MCF 10A (cell line): Measurements from ENCODE around the gene MFN2. TPM values are rescaled to one million over a fixed set of nuclear protein-coding genes. Genes with fewer than 3 reads are reported as not detected.
A peak's percentile ranks its signal among the peaks of the same experiment; 100 is the strongest.

ENCODE experiments used
- BruUV-seq: library from RNA; stranded (reverse); fragments of 400-500 nt; replicated peaks from 2 replicates; lab custom pipeline; 2021; lab: Mats Ljungman, UMichigan
- CTCF ChIA-PET: fragments of 300-600 bp; sonication (Branson Sonifier 250); formaldehyde crosslinking; extraction: SDS; loops from one replicate; lab custom pipeline; 2021; ENCODE audit warnings: antibody characterized with exemption, inconsistent platforms; lab: Yijun Ruan, JAX
- POLR2A ChIA-PET: fragments of 300-600, 350-650 bp; sonication (Branson Sonifier 250); formaldehyde crosslinking; extraction: SDS; loops from one replicate; lab custom pipeline; 2020; ENCODE audit warnings: antibody characterized with exemption, inconsistent platforms; lab: Yijun Ruan, JAX
- DNase-seq: peaks from one replicate; pipeline ENCODE4 v3.0.0-alpha.2; 2018; ENCODE audit not compliant: unreplicated experiment
- H3K27ac Mint-ChIP-seq: one replicate; pipeline ENCODE4 v1.8.0; 2022; ENCODE audit warnings: mild to moderate bottlenecking, low read depth, mixed read lengths; ENCODE audit not compliant: unreplicated experiment
- H3K27me3 Mint-ChIP-seq: one replicate; pipeline ENCODE4 v1.8.0; 2022; ENCODE audit warnings: mixed read lengths; ENCODE audit not compliant: insufficient read depth, unreplicated experiment
- H3K36me3 Mint-ChIP-seq: one replicate; pipeline ENCODE4 v1.8.0; 2022; ENCODE audit warnings: mild to moderate bottlenecking, moderate library complexity, mixed read lengths; ENCODE audit not compliant: insufficient read depth, unreplicated experiment
- H3K4me1 Mint-ChIP-seq: one replicate; pipeline ENCODE4 v1.8.0; 2022; ENCODE audit warnings: mixed read lengths; ENCODE audit not compliant: insufficient read depth, unreplicated experiment
- H3K4me3 Mint-ChIP-seq: one replicate; pipeline ENCODE4 v1.8.0; 2022; ENCODE audit warnings: mild to moderate bottlenecking, moderate library complexity, mixed read lengths; ENCODE audit not compliant: unreplicated experiment
- H3K9me3 Mint-ChIP-seq: one replicate; pipeline ENCODE4 v1.8.0; 2022; ENCODE audit warnings: mixed read lengths; ENCODE audit not compliant: unreplicated experiment
- intact Hi-C: fragments of 100-400 bp; cut with micrococcal nuclease; formaldehyde crosslinking; loops from 2 replicates; pipeline ENCODE4 v1.14.1; 2022
- total RNA-seq: library from RNA; stranded (reverse); gene quantifications from 2 replicates; pipeline ENCODE4 v1.2.3, GENCODE V29; 2022
- TF ChIP-seq, protein P1 (sequence below): fragments of 200-600 bp; IDR thresholded peaks from one replicate; pipeline ENCODE4 v1.8.0; 2022; ENCODE audit warnings: antibody characterized with exemption, mild to moderate bottlenecking; ENCODE audit not compliant: unreplicated experiment

The MFN2 gene
- total RNA-seq, 1 experiment from 2014 or later: 105 TPM

DNA sequence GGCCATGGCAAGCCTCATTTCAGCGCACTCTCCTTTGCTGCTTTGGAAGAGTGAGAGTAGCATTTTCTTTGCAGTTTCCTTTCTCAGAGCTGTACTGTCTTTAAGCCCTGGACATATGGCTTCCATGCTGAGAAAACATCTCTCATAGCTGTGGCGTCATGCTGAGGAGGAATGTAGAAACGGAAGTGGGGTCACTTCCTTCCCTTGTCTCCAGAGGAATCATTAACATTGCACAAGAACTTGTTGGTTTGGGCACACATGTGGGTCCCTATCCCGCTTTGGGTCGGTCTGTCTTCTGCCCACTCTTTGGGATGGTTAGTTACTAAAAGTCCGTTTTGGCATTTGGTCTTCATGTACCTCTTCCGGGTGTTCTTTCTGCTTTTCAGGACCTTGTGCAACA is 5.6 kb downstream of the MFN2 start:
- H3K4me3 Mint-ChIP-seq: no peak overlapping the region
- TF ChIP-seq, protein P1, sequence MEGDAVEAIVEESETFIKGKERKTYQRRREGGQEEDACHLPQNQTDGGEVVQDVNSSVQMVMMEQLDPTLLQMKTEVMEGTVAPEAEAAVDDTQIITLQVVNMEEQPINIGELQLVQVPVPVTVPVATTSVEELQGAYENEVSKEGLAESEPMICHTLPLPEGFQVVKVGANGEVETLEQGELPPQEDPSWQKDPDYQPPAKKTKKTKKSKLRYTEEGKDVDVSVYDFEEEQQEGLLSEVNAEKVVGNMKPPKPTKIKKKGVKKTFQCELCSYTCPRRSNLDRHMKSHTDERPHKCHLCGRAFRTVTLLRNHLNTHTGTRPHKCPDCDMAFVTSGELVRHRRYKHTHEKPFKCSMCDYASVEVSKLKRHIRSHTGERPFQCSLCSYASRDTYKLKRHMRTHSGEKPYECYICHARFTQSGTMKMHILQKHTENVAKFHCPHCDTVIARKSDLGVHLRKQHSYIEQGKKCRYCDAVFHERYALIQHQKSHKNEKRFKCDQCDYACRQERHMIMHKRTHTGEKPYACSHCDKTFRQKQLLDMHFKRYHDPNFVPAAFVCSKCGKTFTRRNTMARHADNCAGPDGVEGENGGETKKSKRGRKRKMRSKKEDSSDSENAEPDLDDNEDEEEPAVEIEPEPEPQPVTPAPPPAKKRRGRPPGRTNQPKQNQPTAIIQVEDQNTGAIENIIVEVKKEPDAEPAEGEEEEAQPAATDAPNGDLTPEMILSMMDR: no peak
- peak overlapping the region; percentile 47 for H3K27ac Mint-ChIP-seq
- DNase-seq: no peak
- H3K9me3 Mint-ChIP-seq: no peaks in the 10 kb centered on the region
- POLR2A ChIA-PET: interaction anchor here (0.6 kb wide), 1 partner anchor 848 kb away, joined by 3 read pairs; no protein-coding TSS in a partner anchor
- no peaks in the 10 kb centered on the region for H3K27me3 Mint-ChIP-seq
- BruUV-seq: no TSS peak
- H3K4me1 Mint-ChIP-seq: peaks cover 22% of the 10 kb centered on the region
- peaks cover 88% of the 10 kb centered on the region for H3K36me3 Mint-ChIP-seq
- intact Hi-C loops: no loop called here
- CTCF ChIA-PET: interaction anchor here (0.9 kb wide), 1 partner anchor 148 kb away, joined by 4 read pairs; no protein-coding TSS in a partner anchor

DNA sequence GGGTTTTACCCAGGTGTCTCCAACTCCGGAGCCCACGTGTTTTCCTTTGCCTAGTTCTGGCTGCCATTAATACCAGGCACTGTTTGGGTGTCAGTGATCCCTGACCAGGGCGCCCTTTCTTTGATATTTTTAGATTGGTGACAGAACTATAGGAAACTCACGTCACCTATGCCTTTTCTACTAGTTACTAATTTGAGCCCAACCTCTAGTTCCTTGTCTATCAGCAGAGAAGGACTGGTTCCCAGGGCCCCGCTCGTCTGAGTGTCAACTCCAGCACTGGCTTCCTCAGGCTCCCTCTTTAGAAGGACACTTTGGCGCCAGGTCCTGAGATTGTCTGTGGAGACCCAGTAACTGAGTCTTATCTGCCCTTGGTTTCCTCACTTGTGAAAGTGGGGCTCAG is 9.4 kb downstream of the MFN2 start:
- Mint-ChIP-seq H3K4me1 (peaks cover 4% of the 10 kb centered on the region), H3K27ac (no peak overlapping the region), H3K4me3 (no peak overlapping the region), H3K36me3 (peaks cover 87% of the 10 kb centered on the region), H3K27me3 (no peaks in the 10 kb centered on the region), H3K9me3 (no peaks in the 10 kb centered on the region)
- POLR2A ChIA-PET: interaction anchor here (1.1 to 1.2 kb wide), 2 partner anchors 8 to 13 kb away, joined by 4 read pairs; no protein-coding TSS in a partner anchor
- CTCF ChIA-PET: no interaction called here
- intact Hi-C loops: no loop called here
- no TSS peak for BruUV-seq
- TF ChIP-seq, protein P1: no peak
- no peak for DNase-seq

DNA sequence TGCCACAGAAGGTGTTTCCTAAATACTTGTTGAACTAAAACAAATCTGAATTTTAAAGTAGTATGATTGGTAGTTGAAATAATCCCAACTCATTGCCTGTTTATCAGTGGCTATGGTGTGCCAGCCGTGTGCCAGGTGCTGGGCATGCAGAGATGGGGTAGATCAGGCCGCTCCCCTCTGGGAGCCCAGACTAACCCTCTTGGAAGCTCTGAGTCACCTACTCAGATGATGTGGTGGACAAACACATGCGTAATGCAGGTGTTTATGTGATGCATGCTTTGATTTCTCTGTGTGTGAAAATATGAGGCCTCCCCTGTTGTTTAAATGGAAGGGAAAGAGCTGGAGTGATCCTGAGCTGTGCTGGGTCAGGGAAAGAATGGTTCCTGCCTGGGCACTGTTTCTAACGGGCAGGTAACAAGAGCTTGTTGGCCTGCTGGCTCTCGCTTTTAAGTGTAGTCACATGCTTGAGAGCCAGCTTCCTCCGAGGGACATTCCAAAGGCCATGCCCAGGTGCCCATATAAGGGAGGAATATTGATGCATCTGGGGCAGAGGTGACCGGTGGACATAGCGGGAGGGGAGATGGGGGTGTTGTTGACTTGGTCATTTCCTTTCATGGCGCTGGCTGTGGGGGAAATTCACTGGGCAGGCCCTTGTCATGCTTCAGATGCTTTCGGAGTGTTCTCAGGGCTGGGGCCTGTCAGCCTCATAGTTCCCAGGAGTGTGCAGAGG is 10.2 kb downstream of the MFN2 start:
- DNase-seq: no peak
- Mint-ChIP-seq H3K27me3 (no peaks in the 10 kb centered on the region), H3K27ac (no peak overlapping the region), H3K9me3 (no peaks in the 10 kb centered on the region), H3K4me3 (no peak overlapping the region), H3K36me3 (peaks cover 89% of the 10 kb centered on the region), H3K4me1 (no peaks in the 10 kb centered on the region)
- ChIA-PET POLR2A (interaction anchor here (1.1 to 1.2 kb wide), 2 partner anchors 9 to 12 kb away, joined by 4 read pairs; no protein-coding TSS in a partner anchor), CTCF (no interaction called here)
- intact Hi-C loops: no loop called here
- TF ChIP-seq, protein P1: no peak
- no TSS peak for BruUV-seq

DNA sequence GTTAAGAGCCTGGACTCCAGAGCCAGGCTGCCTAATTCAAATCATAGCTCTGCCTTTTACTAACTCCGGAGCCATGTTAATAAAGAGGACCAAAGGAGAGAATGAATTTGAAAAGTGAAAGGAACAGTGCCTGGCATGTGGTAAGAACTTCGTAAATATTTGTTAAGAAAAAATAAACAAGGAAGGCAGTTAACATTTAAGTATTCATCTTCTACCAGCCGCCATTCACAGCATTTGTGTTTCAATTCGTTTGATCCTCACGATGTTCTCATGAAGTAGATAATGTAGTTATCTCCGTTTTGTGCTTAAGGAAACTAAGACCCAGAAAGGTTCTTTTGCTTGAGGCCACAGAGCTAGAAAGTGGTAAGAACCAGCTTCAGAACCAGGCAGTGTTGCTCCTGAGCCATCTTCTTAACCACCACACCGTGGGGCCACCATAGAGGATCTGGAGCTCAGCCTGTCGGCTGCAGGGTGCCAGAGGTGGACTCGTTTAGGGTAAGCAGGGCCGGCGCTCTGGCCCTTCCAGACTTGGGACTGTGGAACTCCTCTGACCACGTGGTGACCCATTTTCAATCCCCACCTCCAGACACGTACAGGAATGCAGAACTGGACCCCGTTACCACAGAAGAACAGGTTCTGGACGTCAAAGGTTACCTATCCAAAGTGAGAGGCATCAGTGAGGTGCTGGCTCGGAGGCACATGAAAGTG is 11.9 kb downstream of the MFN2 start:
- no peak overlapping the region for H3K27ac Mint-ChIP-seq
- TF ChIP-seq, protein P1: no peak
- intact Hi-C loops: no loop called here
- no peaks in the 10 kb centered on the region for H3K4me1 Mint-ChIP-seq
- no peak overlapping the region for H3K4me3 Mint-ChIP-seq
- H3K36me3 Mint-ChIP-seq: peaks cover 87% of the 10 kb centered on the region
- ChIA-PET POLR2A (interaction anchor here (1.0 to 5.0 kb wide), 3 partner anchors 11 to 85 kb away, joined by 3 to 33 read pairs (median 4); partner anchors contain the start of genes MFN2 and MIIP), CTCF (interaction anchor here (0.5 kb wide), 1 partner anchor 120 kb away, joined by 4 read pairs; no protein-coding TSS in a partner anchor)
- H3K9me3 Mint-ChIP-seq: no peaks in the 10 kb centered on the region
- DNase-seq: no peak
- no TSS peak for BruUV-seq
- H3K27me3 Mint-ChIP-seq: no peaks in the 10 kb centered on the region
